Fibroblast of mammary gland (primary cell): ENCODE data around the gene RRAS2.

Experiments used
- DNase-seq: peaks from one replicate; pipeline ENCODE4 v3.0.0-alpha.2; 2010; ENCODE audit warnings: low read depth
- H3K4me3 ChIP-seq: 2 replicates; pipeline ENCODE4 v1.5.1; 2011; ENCODE audit warnings: low read depth, mild to moderate bottlenecking, low read length, moderate library complexity; ENCODE audit not compliant: control insufficient read depth
- CTCF ChIP-seq: conservative IDR thresholded peaks from 2 replicates; pipeline ENCODE4 v1.5.1; 2011; ENCODE audit warnings: low read depth, low read length, inconsistent platforms; ENCODE audit not compliant: control insufficient read depth, insufficient read depth

Gene RRAS2

GRCh38 chr11:14273895-14274294 is 85.1 kb downstream of the RRAS2 start:
- peak; percentile 25 for DNase-seq

GRCh38 chr11:14270690-14271542 is 88.1 kb downstream of the RRAS2 start:
- TF ChIP-seq CTCF = no peak
- no peak overlapping the region for H3K4me3 ChIP-seq
- DNase-seq = no peak

More at GRCh38 chr11:14273895-14274294, 85.1 kb downstream of the RRAS2 start:
- no peak for TF ChIP-seq CTCF
- no peak overlapping the region for H3K4me3 ChIP-seq

GRCh38 chr11:14269692-14270573 is 89.0 kb downstream of the RRAS2 start:
- DNase-seq = no peak
- no peak overlapping the region for H3K4me3 ChIP-seq
- TF ChIP-seq CTCF = no peak

- no peak for TF ChIP-seq CTCF
- H3K4me3 ChIP-seq = no peak overlapping the region
- DNase-seq = no peak
Measured at GRCh38 chr11:14267861-14268635, 90.9 kb downstream of the RRAS2 start.

GRCh38 chr11:14266622-14267021 is 92.4 kb downstream of the RRAS2 start:
- TF ChIP-seq CTCF = no peak
- no peak for DNase-seq
- no peak overlapping the region for H3K4me3 ChIP-seq

GRCh38 chr11:14264966-14265365 is 94.0 kb downstream of the RRAS2 start:
- no peak overlapping the region for H3K4me3 ChIP-seq
- DNase-seq = no peak
- TF ChIP-seq CTCF = no peak
